ENCODE results near the gene DAGLA. TPM values are rescaled to one million over a fixed set of nuclear protein-coding genes. Genes with fewer than 3 reads are reported as not detected.
A peak's percentile ranks its signal among the peaks of the same experiment; 100 is the strongest.

DAGLA gene
- total RNA-seq, 1 donor from 2014 or later: 1.1 TPM

DNA sequence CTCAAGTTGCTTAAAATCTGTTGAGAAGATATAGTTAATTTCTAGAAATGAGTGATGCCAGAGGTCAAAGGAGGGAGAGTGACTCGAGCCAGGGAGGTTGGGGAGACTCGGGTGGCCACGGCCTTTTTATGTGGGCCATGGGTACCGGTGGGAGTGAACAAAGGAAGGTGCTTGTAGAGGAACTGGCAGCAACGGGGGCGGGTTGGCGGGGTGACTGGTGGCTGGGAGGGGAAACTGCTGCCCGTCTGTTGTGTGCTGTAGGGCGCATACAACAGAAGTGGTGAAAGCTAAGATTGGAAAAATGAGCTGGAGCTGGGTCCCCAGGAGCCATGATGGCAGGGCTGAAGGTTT is 5.4 kb downstream of the DAGLA start:
- Histone ChIP-seq H3K4me3 (no peak overlapping the region), H3K9ac (no peak overlapping the region), H4K20me1 (ENCODE audit: low read depth) (no peaks in the 10 kb centered on the region), H3K4me2 (no peak overlapping the region), H3K4me1 (peaks cover 2% of the 10 kb centered on the region), H3F3A (ENCODE audit: low read depth) (no peaks in the 10 kb centered on the region), H3K36me3 (no peaks in the 10 kb centered on the region), H3K9me3 (ENCODE audit: low read depth) (no peaks in the 10 kb centered on the region), H3K27ac (no peak overlapping the region), H2AFZ (replicated peaks) (no peak overlapping the region), H3K27me3 (peaks cover 19% of the 10 kb centered on the region), H3K79me2 (ENCODE audit: low read depth) (no peaks in the 10 kb centered on the region)
- H3K36me3 Mint-ChIP-seq: no peaks in the 10 kb centered on the region
- peak overlapping the region; percentile 84 for H3K27ac Mint-ChIP-seq
- H3K9me3 Mint-ChIP-seq: no peaks in the 10 kb centered on the region
- no peak for DNase-seq (ENCODE audit: low spot score)
- peaks cover 37% of the 10 kb centered on the region for H3K4me1 Mint-ChIP-seq
- peaks cover 15% of the 10 kb centered on the region for H3K27me3 Mint-ChIP-seq (ENCODE audit: insufficient read depth, low read depth)
- H3K4me3 Mint-ChIP-seq: no peak overlapping the region
- TF ChIP-seq, protein P1, sequence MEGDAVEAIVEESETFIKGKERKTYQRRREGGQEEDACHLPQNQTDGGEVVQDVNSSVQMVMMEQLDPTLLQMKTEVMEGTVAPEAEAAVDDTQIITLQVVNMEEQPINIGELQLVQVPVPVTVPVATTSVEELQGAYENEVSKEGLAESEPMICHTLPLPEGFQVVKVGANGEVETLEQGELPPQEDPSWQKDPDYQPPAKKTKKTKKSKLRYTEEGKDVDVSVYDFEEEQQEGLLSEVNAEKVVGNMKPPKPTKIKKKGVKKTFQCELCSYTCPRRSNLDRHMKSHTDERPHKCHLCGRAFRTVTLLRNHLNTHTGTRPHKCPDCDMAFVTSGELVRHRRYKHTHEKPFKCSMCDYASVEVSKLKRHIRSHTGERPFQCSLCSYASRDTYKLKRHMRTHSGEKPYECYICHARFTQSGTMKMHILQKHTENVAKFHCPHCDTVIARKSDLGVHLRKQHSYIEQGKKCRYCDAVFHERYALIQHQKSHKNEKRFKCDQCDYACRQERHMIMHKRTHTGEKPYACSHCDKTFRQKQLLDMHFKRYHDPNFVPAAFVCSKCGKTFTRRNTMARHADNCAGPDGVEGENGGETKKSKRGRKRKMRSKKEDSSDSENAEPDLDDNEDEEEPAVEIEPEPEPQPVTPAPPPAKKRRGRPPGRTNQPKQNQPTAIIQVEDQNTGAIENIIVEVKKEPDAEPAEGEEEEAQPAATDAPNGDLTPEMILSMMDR (IDR thresholded peaks at IDR 0.05): no peak
- TF ChIP-seq EZH2phosphoT487 (IDR thresholded peaks at IDR 0.05) (no peak), EZH2 (IDR thresholded peaks at IDR 0.05) (no peak)

DNA sequence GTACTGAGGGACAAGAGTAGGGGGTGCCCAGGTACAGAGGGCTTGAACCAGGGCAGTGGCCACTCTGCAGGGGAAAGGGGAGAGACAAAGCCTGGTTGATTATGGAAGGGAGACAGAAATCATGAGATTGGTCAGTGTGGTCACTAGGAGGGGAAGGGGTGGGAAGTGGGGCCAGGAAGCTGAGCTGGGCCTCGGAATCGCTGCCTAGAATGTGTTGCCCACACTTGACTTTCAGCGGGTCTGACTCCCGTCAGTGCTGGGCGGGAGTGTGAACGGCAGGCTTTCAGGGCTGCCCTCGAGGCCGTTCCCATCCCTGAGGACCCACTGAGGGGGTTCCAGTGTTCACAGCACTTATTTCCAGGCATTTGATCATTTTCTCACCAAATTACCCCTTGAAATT is 5.9 kb downstream of the DAGLA start:
- Histone ChIP-seq H3K9ac (no peak overlapping the region), H3K9me3 (ENCODE audit: low read depth) (no peaks in the 10 kb centered on the region), H3K27me3 (peaks cover 14% of the 10 kb centered on the region), H3K36me3 (no peaks in the 10 kb centered on the region), H3K4me1 (peaks cover 3% of the 10 kb centered on the region), H2AFZ (replicated peaks) (no peak overlapping the region), H3K79me2 (ENCODE audit: low read depth) (no peaks in the 10 kb centered on the region), H3K4me2 (no peak overlapping the region), H3F3A (ENCODE audit: low read depth) (peaks cover under 1% of the 10 kb centered on the region), H3K27ac (no peak overlapping the region), H4K20me1 (ENCODE audit: low read depth) (peaks cover 2% of the 10 kb centered on the region), H3K4me3 (no peak overlapping the region)
- Mint-ChIP-seq H3K4me1 (peaks cover 37% of the 10 kb centered on the region), H3K36me3 (no peaks in the 10 kb centered on the region), H3K4me3 (no peak overlapping the region), H3K27me3 (ENCODE audit: insufficient read depth, low read depth) (peaks cover 15% of the 10 kb centered on the region), H3K9me3 (no peaks in the 10 kb centered on the region), H3K27ac (no peak overlapping the region)
- DNase-seq (ENCODE audit: low spot score): no peak
- TF ChIP-seq EZH2 (IDR thresholded peaks at IDR 0.05) (no peak), EZH2phosphoT487 (IDR thresholded peaks at IDR 0.05) (no peak)
- TF ChIP-seq, protein P1 (IDR thresholded peaks at IDR 0.05): no peak

DNA sequence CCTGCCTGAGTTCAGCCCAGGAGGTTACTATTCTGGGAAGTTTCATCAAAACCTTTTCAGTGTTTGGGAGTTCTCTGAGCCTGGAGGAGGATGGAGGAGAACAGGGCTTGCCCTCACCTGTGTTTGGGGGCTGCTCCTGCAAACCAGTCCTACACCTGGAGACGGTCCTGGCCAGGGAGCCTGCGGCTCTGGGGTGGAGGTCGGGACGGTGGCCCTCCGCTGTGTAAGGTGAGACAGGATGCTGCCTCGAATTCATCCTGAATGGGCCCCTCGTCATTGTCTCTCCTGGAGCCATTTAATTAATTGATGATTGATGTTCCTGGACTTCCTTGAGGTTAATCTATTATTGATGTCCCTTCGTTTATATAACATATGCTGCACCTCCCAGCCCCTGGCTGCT is 6.3 kb downstream of the DAGLA start:
- no peak overlapping the region for H2AFZ ChIP-seq (replicated peaks)
- H3K4me1 ChIP-seq: peaks cover 7% of the 10 kb centered on the region
- H3K36me3 ChIP-seq: no peaks in the 10 kb centered on the region
- H3K4me3 Mint-ChIP-seq: no peak overlapping the region
- no peak overlapping the region for H3K27ac Mint-ChIP-seq
- H4K20me1 ChIP-seq (ENCODE audit: low read depth): peaks cover 6% of the 10 kb centered on the region
- no peak for DNase-seq (ENCODE audit: low spot score)
- H3K36me3 Mint-ChIP-seq: no peaks in the 10 kb centered on the region
- peaks cover 13% of the 10 kb centered on the region for H3K27me3 Mint-ChIP-seq (ENCODE audit: insufficient read depth, low read depth)
- no peaks in the 10 kb centered on the region for H3K9me3 Mint-ChIP-seq
- no peak overlapping the region for H3K4me3 ChIP-seq
- peaks cover 40% of the 10 kb centered on the region for H3K4me1 Mint-ChIP-seq
- no peaks in the 10 kb centered on the region for H3K9me3 ChIP-seq (ENCODE audit: low read depth)
- peaks cover 5% of the 10 kb centered on the region for H3F3A ChIP-seq (ENCODE audit: low read depth)
- no peak overlapping the region for H3K27ac ChIP-seq
- H3K27me3 ChIP-seq: peaks cover 10% of the 10 kb centered on the region
- H3K9ac ChIP-seq: no peak overlapping the region
- no peak overlapping the region for H3K4me2 ChIP-seq
- TF ChIP-seq EZH2 (IDR thresholded peaks at IDR 0.05) (no peak), EZH2phosphoT487 (IDR thresholded peaks at IDR 0.05) (no peak)
- TF ChIP-seq, protein P1 (IDR thresholded peaks at IDR 0.05): no peak
- H3K79me2 ChIP-seq (ENCODE audit: low read depth): no peaks in the 10 kb centered on the region

Data from neural progenitor cell (in vitro differentiated cells).